Suprapubic skin (tissue), 4 donors: Measurements from ENCODE around the gene SCNN1G.

ENCODE experiments used
- CTCF ChIP-seq, 2 donors: fragments of 200-600 bp in 1 of 2; fragments of 450-650 bp in 1 of 2; sonication (generic) in 1 of 2; IDR thresholded peaks; one replicate each; pipeline ENCODE4 v1.5.1; 2016 to 2019; ENCODE audit warnings: antibody characterized with exemption in 2 of 2, mild to moderate bottlenecking in 1 of 2, moderate library complexity in 1 of 2
- EP300 ChIP-seq: sonication (generic); formaldehyde crosslinking; IDR thresholded peaks from one replicate; pipeline ENCODE4 v1.6.1; 2017; ENCODE audit warnings: antibody characterized with exemption
- POLR2A ChIP-seq, 2 donors: fragments of 450-650 bp; IDR thresholded peaks; one replicate each; pipeline ENCODE4 v1.6.1; 2017; ENCODE audit warnings: antibody characterized with exemption in 2 of 2, mild to moderate bottlenecking in 2 of 2, moderate library complexity in 2 of 2
- POLR2AphosphoS5 ChIP-seq, 3 donors: sonication (generic); formaldehyde crosslinking; IDR thresholded peaks; one replicate each; pipeline ENCODE4 v1.6.1; 2017; ENCODE audit warnings: antibody characterized with exemption in 3 of 3

- TF ChIP-seq POLR2A (IDR thresholded peaks at IDR 0.05): no peak
- no peak for TF ChIP-seq EP300
- no peak for TF ChIP-seq CTCF (IDR thresholded peaks at IDR 0.05)
- no peak for TF ChIP-seq POLR2AphosphoS5 (IDR thresholded peaks at IDR 0.05)
These were observed 10.0 kb upstream of the SCNN1G start for GRCh38 chr16:23172583-23172982.
